Measurements from ENCODE around the gene POLN.

- TF ChIP-seq POLR2A (IDR thresholded peaks at IDR 0.05; ENCODE audit: low read depth, low read length) (no peak), SMC3 (IDR thresholded peaks at IDR 0.05; ENCODE audit: low read depth, low read length) (no peak), RAD21 (IDR thresholded peaks at IDR 0.05; ENCODE audit: low read length) (no peak), FOS (IDR thresholded peaks at IDR 0.05; ENCODE audit: low read depth, low read length) (no peak), RFX5 (IDR thresholded peaks at IDR 0.05; ENCODE audit: low read depth, low read length) (no peak), MAFK (IDR thresholded peaks at IDR 0.05; ENCODE audit: low read depth, low read length) (no peak), MXI1 (IDR thresholded peaks at IDR 0.05; ENCODE audit: borderline replicate concordance, low read depth, low read length) (no peak), USF2 (IDR thresholded peaks at IDR 0.05; ENCODE audit: low read depth, low read length) (no peak), MAZ (IDR thresholded peaks at IDR 0.05; ENCODE audit: borderline replicate concordance, low read depth, low read length) (no peak)
- TF ChIP-seq, protein P1, sequence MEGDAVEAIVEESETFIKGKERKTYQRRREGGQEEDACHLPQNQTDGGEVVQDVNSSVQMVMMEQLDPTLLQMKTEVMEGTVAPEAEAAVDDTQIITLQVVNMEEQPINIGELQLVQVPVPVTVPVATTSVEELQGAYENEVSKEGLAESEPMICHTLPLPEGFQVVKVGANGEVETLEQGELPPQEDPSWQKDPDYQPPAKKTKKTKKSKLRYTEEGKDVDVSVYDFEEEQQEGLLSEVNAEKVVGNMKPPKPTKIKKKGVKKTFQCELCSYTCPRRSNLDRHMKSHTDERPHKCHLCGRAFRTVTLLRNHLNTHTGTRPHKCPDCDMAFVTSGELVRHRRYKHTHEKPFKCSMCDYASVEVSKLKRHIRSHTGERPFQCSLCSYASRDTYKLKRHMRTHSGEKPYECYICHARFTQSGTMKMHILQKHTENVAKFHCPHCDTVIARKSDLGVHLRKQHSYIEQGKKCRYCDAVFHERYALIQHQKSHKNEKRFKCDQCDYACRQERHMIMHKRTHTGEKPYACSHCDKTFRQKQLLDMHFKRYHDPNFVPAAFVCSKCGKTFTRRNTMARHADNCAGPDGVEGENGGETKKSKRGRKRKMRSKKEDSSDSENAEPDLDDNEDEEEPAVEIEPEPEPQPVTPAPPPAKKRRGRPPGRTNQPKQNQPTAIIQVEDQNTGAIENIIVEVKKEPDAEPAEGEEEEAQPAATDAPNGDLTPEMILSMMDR (conservative IDR thresholded peaks at IDR 0.05; ENCODE audit: low read depth, low read length) = no peak
Measured at GRCh38 chr4:2217726-2218125, 24.2 kb downstream of the POLN start.

Measured in IMR-90 (cell line).